Measurements from ENCODE around the gene INHBE. TPM values are rescaled to one million over a fixed set of nuclear protein-coding genes. Genes with fewer than 3 reads are reported as not detected.

The INHBE gene
- polyA plus RNA-seq, 3 donors from 2014 or later, result not detected

GRCh38 chr12:57477710-57478681 lies 22.9 kb downstream of the INHBE start:
- no peaks in the 10 kb centered on the region for H3K9me3 Mint-ChIP-seq
- H3K36me3 Mint-ChIP-seq, result peaks cover 32 to 38% (median 36%) of the 10 kb centered on the region in 3 donors
- DNase-seq, result peak; percentile 69 to 77 (median 73)
- peaks cover 41 to 57% (median 53%) of the 10 kb centered on the region in 3 donors for H3K27me3 Mint-ChIP-seq (ENCODE audit: low read depth in 3 of 3)
- peaks cover 83% of the 10 kb centered on the region in 2 donors for H3K4me1 Mint-ChIP-seq
- H3K27ac Mint-ChIP-seq, result peak overlapping the region; percentile 99 to 100 (median 100)
- H3K4me3 Mint-ChIP-seq, result peak overlapping the region; percentile 90 to 97 (median 95)

GRCh38 chr12:57479043-57479375 lies 23.9 kb downstream of the INHBE start:
- Mint-ChIP-seq H3K36me3 (peaks cover 27 to 30% (median 28%) of the 10 kb centered on the region in 3 donors), H3K9me3 (no peaks in the 10 kb centered on the region), H3K4me3 (peak overlapping the region; percentile 90 to 97 (median 95)), H3K4me1 (peaks cover 79 to 82% of the 10 kb centered on the region in 2 donors), H3K27me3 (ENCODE audit: low read depth in 3 of 3) (peaks cover 39 to 55% (median 51%) of the 10 kb centered on the region in 3 donors), H3K27ac (peak overlapping the region; percentile 99 to 100 (median 100))
- no peak for DNase-seq

- Mint-ChIP-seq H3K27me3 (ENCODE audit: low read depth in 3 of 3) (peaks cover 37 to 50% (median 46%) of the 10 kb centered on the region in 3 donors), H3K27ac (peak within 1 kb of the TSS; percentile 99 to 100 (median 100)), H3K9me3 (no peaks in the 10 kb centered on the region), H3K36me3 (peaks cover 22 to 25% (median 23%) of the 10 kb centered on the region in 3 donors), H3K4me1 (peaks cover 74 to 76% of the 10 kb centered on the region in 2 donors), H3K4me3 (peak within 1 kb of the TSS; percentile 90 to 97 (median 95))
- DNase-seq, result peak; percentile 91 to 92 (median 92)
Observed at GRCh38 chr12:57479376-57480115, 24.4 kb downstream of the INHBE start, which contains the start of gene ARHGAP9. TSS of gene ARHGAP9 (minus strand) at chr12:57479866. CDS start at chr12:57479406, 460 bp downstream.

- no peak for DNase-seq
- Mint-ChIP-seq H3K27ac (peak overlapping the region; percentile 99 to 100 (median 100)), H3K4me1 (peaks cover 59 to 61% of the 10 kb centered on the region in 2 donors), H3K27me3 (ENCODE audit: low read depth in 3 of 3) (peaks cover 28 to 38% (median 35%) of the 10 kb centered on the region in 3 donors), H3K36me3 (peaks cover 14 to 18% (median 17%) of the 10 kb centered on the region in 3 donors), H3K4me3 (peak overlapping the region in 3 of 5 donors; percentile 41 to 96 (median 44)), H3K9me3 (no peaks in the 10 kb centered on the region)
Observed at GRCh38 chr12:57481671-57482070, 26.6 kb downstream of the INHBE start.

GRCh38 chr12:57483466-57483865 lies 28.4 kb downstream of the INHBE start:
- Mint-ChIP-seq H3K27me3 (ENCODE audit: low read depth in 3 of 3) (peaks cover 19 to 29% (median 24%) of the 10 kb centered on the region in 3 donors), H3K36me3 (peaks cover 0 to 2% (median under 1%) of the 10 kb centered on the region in 3 donors), H3K4me1 (peaks cover 55 to 57% of the 10 kb centered on the region in 2 donors), H3K9me3 (no peaks in the 10 kb centered on the region), H3K27ac (peak overlapping the region; percentile 43 to 95 (median 82)), H3K4me3 (no peak overlapping the region)
- DNase-seq, result no peak

- Mint-ChIP-seq H3K36me3 (peaks cover 0 to 8% (median 0%) of the 10 kb centered on the region in 3 donors), H3K27me3 (ENCODE audit: low read depth in 3 of 3) (peaks cover 6 to 14% (median 9%) of the 10 kb centered on the region in 3 donors), H3K9me3 (no peaks in the 10 kb centered on the region), H3K4me1 (peaks cover 44 to 47% of the 10 kb centered on the region in 2 donors), H3K4me3 (no peak overlapping the region), H3K27ac (peak overlapping the region in 1 of 6 donors; percentile 24)
- no peak for DNase-seq
Observed at GRCh38 chr12:57485695-57486094, 30.6 kb downstream of the INHBE start.

GRCh38 chr12:57487055-57487596 lies 32.0 kb downstream of the INHBE start:
- H3K4me3 Mint-ChIP-seq, result peak overlapping the region in 4 of 5 donors; percentile 94 to 99 (median 98)

GRCh38 chr12:57487597-57488401 lies 32.7 kb downstream of the INHBE start, which contains the start of gene MARS1:
TSS of gene MARS1 (plus strand) at chr12:57488068. CDS start at chr12:57488091, 23 bp downstream.
- peaks cover 37 to 43% of the 10 kb centered on the region in 2 donors for H3K4me1 Mint-ChIP-seq
- peak; percentile 90 to 92 (median 91) for DNase-seq
- H3K27me3 Mint-ChIP-seq (ENCODE audit: low read depth in 3 of 3), result peaks cover 6 to 11% (median 9%) of the 10 kb centered on the region in 3 donors
- peak within 1 kb of the TSS; percentile 91 to 98 (median 96) for H3K27ac Mint-ChIP-seq
- peaks cover 7 to 25% (median 12%) of the 10 kb centered on the region in 3 donors for H3K36me3 Mint-ChIP-seq
- no peaks in the 10 kb centered on the region for H3K9me3 Mint-ChIP-seq
- H3K4me3 Mint-ChIP-seq, result peak within 1 kb of the TSS; percentile 94 to 99 (median 97)

More at GRCh38 chr12:57487055-57487596, 32.0 kb downstream of the INHBE start:
- Mint-ChIP-seq H3K9me3 (no peaks in the 10 kb centered on the region), H3K27me3 (ENCODE audit: low read depth in 3 of 3) (peaks cover 6 to 9% (median 9%) of the 10 kb centered on the region in 3 donors), H3K36me3 (peaks cover 7 to 20% (median 8%) of the 10 kb centered on the region in 3 donors), H3K4me1 (peaks cover 35 to 43% of the 10 kb centered on the region in 2 donors), H3K27ac (peak overlapping the region; percentile 91 to 98 (median 96))
- DNase-seq, result no peak

- peak overlapping the region; percentile 94 to 99 (median 97) for H3K4me3 Mint-ChIP-seq
Observed at GRCh38 chr12:57488402-57489156, 33.5 kb downstream of the INHBE start.

GRCh38 chr12:57489157-57489641 lies 34.1 kb downstream of the INHBE start:
- peaks cover 6 to 13% (median 9%) of the 10 kb centered on the region in 3 donors for H3K27me3 Mint-ChIP-seq (ENCODE audit: low read depth in 3 of 3)
- H3K4me3 Mint-ChIP-seq, result peak overlapping the region; percentile 94 to 99 (median 97)
- peaks cover 7 to 27% (median 15%) of the 10 kb centered on the region in 3 donors for H3K36me3 Mint-ChIP-seq
- H3K9me3 Mint-ChIP-seq, result no peaks in the 10 kb centered on the region
- peaks cover 30 to 35% of the 10 kb centered on the region in 2 donors for H3K4me1 Mint-ChIP-seq
- no peak for DNase-seq
- H3K27ac Mint-ChIP-seq, result peak overlapping the region; percentile 91 to 98 (median 96)

More at GRCh38 chr12:57488402-57489156, 33.5 kb downstream of the INHBE start:
- Mint-ChIP-seq H3K36me3 (peaks cover 7 to 27% (median 15%) of the 10 kb centered on the region in 3 donors), H3K27ac (peak overlapping the region; percentile 91 to 98 (median 96)), H3K27me3 (ENCODE audit: low read depth in 3 of 3) (peaks cover 6 to 11% (median 9%) of the 10 kb centered on the region in 3 donors), H3K4me1 (peaks cover 30 to 35% of the 10 kb centered on the region in 2 donors), H3K9me3 (no peaks in the 10 kb centered on the region)
- DNase-seq, result no peak

GRCh38 chr12:57490126-57490525 lies 35.0 kb downstream of the INHBE start:
- Mint-ChIP-seq H3K27me3 (ENCODE audit: low read depth in 3 of 3) (peaks cover 6 to 13% (median 9%) of the 10 kb centered on the region in 3 donors), H3K36me3 (peaks cover 7 to 32% (median 15%) of the 10 kb centered on the region in 3 donors), H3K27ac (peak overlapping the region in 2 of 6 donors; percentile 22 to 23), H3K4me3 (no peak overlapping the region), H3K4me1 (peaks cover 30 to 35% of the 10 kb centered on the region in 2 donors), H3K9me3 (no peaks in the 10 kb centered on the region)
- DNase-seq, result no peak

Measured in immature natural killer cell (primary cell).